Mesothelial cell of epicardium (in vitro differentiated cells): ENCODE data around the gene FGF19. TPM values are rescaled to one million over a fixed set of nuclear protein-coding genes. Genes with fewer than 3 reads are reported as not detected.
A peak's percentile ranks its signal among the peaks of the same experiment; 100 is the strongest.
"Not testable (repeated sequence)": the region's sequence is repeated elsewhere in the genome, so short reads cannot be mapped to it uniquely, and the experiment has no call there.

Experiments
- DNase-seq, 2 experiments: peaks; one replicate each; pipeline ENCODE4 v3.0.0; 2021; ENCODE audit warnings: low spot score in 2 of 2; ENCODE audit not compliant: unreplicated experiment in 2 of 2
- H3K27ac Mint-ChIP-seq: 2 replicates; pipeline ENCODE4 v1.8.0; 2021; ENCODE audit warnings: mixed read lengths
- H3K27me3 Mint-ChIP-seq: 2 replicates; pipeline ENCODE4 v1.8.0; 2021; ENCODE audit warnings: low read depth, mixed read lengths
- H3K36me3 Mint-ChIP-seq: 2 replicates; pipeline ENCODE4 v1.8.0; 2021; ENCODE audit warnings: mixed read lengths
- H3K4me1 Mint-ChIP-seq: 2 replicates; pipeline ENCODE4 v1.8.0; 2021; ENCODE audit warnings: mixed read lengths
- H3K4me3 Mint-ChIP-seq: 2 replicates; pipeline ENCODE4 v1.8.0; 2021; ENCODE audit warnings: mild to moderate bottlenecking, moderate library complexity, mixed read lengths
- H3K9me3 Mint-ChIP-seq: 2 replicates; pipeline ENCODE4 v1.8.0; 2021; ENCODE audit warnings: mixed read lengths
- total RNA-seq: library from RNA; stranded (reverse); gene quantifications from 3 replicates; pipeline ENCODE4 v1.2.1, GENCODE V29; 2021
- TF ChIP-seq, protein P1 (sequence below): fragments of 200-600 bp; sonication (generic); IDR thresholded peaks from one replicate; pipeline ENCODE4 v1.5.0; 2021; ENCODE audit warnings: antibody characterized with exemption; ENCODE audit not compliant: unreplicated experiment

FGF19 gene
- total RNA-seq, 1 donor from 2014 or later = not detected

DNA sequence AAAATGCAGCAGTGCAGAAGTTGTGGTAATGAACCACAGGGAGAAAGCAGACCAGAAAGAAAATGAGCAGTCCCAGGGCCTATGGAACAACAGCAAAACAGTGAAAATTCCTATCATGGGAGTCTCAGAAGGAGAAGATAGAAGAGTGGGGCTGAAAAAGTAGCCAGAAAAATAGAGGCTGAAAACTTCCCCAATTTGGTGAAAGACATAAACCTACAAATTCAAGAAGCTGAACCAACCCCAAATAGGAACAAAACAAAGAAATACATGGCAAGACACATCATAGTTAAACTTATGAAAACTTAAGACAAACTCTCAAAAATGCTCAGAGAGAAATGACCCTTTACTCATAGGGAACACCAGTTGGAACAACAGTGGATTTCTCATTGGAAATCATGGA is 11.4 kb downstream of the FGF19 start:
- DNase-seq = no peak
- TF ChIP-seq, protein P1, sequence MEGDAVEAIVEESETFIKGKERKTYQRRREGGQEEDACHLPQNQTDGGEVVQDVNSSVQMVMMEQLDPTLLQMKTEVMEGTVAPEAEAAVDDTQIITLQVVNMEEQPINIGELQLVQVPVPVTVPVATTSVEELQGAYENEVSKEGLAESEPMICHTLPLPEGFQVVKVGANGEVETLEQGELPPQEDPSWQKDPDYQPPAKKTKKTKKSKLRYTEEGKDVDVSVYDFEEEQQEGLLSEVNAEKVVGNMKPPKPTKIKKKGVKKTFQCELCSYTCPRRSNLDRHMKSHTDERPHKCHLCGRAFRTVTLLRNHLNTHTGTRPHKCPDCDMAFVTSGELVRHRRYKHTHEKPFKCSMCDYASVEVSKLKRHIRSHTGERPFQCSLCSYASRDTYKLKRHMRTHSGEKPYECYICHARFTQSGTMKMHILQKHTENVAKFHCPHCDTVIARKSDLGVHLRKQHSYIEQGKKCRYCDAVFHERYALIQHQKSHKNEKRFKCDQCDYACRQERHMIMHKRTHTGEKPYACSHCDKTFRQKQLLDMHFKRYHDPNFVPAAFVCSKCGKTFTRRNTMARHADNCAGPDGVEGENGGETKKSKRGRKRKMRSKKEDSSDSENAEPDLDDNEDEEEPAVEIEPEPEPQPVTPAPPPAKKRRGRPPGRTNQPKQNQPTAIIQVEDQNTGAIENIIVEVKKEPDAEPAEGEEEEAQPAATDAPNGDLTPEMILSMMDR = no peak
- H3K27me3 Mint-ChIP-seq = peaks cover 12% of the 10 kb centered on the region
- H3K4me3 Mint-ChIP-seq = no peak overlapping the region
- H3K36me3 Mint-ChIP-seq = peaks cover 3% of the 10 kb centered on the region
- H3K9me3 Mint-ChIP-seq = peaks cover 12% of the 10 kb centered on the region
- H3K27ac Mint-ChIP-seq = no peak overlapping the region
- peaks cover 5% of the 10 kb centered on the region for H3K4me1 Mint-ChIP-seq

DNA sequence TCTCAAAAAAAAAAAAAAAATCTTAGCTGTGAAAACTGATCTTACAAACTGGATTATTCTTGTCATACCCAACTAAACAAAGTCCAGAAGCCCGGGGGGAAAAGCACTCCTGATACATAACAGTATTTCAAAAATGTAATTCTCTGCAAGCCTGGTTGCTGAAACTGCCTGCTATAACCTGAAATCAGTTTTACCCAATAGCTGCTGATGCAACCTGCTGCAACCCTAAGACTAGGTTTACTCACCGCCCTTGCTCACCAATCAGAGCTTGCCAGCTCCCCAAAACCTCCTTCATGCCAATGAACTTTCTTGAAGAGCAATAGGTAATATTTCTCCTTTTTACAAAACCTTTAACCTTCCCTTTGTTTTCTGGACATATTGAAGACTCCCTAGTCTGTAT is 12.4 kb downstream of the FGF19 start:
- H3K27me3 Mint-ChIP-seq = peaks cover 8% of the 10 kb centered on the region
- no peak for DNase-seq
- peaks cover 3% of the 10 kb centered on the region for H3K4me1 Mint-ChIP-seq
- H3K4me3 Mint-ChIP-seq = no peak overlapping the region
- H3K9me3 Mint-ChIP-seq = peaks cover 12% of the 10 kb centered on the region
- no peak overlapping the region for H3K27ac Mint-ChIP-seq
- TF ChIP-seq, protein P1 = no peak
- peaks cover 3% of the 10 kb centered on the region for H3K36me3 Mint-ChIP-seq

DNA sequence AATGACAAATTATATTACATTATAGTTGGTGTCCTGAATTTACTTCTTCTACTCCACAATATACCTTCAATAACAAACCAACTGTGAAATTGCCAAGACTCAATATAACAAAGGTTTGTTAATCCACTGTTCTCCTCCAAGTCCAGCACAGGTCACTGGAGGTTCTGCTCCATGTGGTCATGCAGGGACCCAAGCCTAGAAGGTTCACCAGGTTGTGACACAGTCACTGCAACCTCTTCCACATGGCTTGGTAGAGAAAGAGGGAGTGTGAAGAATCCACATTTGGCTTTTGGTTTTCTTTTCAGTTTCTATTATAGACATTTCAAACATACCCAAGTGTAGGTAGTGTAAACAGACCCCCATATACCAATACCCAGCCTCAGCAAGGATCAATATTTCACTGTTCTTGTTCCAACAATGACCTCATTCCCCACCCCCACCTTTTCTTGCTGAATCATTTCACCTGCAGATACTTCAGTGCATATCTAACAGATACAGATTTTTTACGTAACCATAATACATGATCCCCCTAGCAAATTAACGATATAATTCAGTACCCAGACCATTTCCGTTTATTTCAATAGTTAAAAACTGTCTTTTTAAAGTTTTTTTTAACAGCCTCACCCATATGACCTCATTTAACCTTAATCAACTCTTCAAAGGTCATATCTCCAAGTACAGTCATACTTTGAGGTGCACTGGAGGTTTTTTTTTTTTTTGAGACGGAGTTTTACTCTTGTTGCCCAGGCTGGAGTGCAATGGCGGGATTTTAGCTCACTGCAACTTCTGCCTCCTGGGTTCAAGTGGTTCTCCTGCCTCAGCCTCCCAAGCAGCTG is 14.1 kb downstream of the FGF19 start:
- H3K27me3 Mint-ChIP-seq = peaks cover 5% of the 10 kb centered on the region
- no peak overlapping the region for H3K27ac Mint-ChIP-seq
- no peak overlapping the region for H3K4me3 Mint-ChIP-seq
- H3K4me1 Mint-ChIP-seq = peaks cover 6% of the 10 kb centered on the region
- no peak for DNase-seq
- H3K36me3 Mint-ChIP-seq = peaks cover 3% of the 10 kb centered on the region
- TF ChIP-seq, protein P1 = no peak
- peaks cover 12% of the 10 kb centered on the region for H3K9me3 Mint-ChIP-seq

DNA sequence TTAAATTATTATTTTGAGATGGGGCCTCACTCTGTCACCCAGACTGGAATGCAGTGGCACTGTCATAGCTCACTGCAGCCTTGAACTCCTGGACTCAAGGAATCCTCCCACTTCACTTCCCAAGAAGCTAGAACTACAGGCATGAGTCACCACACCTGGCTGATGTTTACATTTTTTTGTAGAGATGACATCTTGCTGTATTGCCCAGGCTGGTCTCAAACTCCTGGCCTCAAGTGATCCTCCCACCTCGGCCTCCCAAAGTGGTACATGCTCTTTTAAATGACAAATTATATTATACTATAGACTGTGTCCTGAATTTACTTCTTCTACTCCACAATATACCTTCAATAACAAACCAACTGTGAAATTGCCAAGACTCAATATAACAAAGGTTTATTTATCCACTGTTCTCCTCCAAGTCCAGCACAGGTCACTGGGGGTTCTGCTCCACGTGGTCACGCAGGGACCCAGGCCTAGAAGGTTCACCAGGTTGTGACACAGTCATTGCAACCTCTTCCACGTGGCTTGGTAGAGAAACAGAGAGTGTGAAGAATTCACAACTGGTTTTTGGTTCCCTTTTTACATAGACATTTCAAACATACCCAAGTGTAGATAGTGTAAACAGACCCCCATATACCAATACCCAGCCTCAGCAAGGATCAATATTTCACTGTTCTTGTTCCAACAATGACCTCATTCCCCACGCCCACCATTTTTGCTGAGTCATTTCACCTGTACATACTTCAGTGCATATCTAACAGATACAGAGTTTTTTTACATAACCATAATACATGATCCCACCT is 15.7 kb downstream of the FGF19 start:
- not testable (repeated sequence) for H3K27ac Mint-ChIP-seq, DNase-seq, H3K36me3 Mint-ChIP-seq, H3K4me3 Mint-ChIP-seq, H3K27me3 Mint-ChIP-seq, H3K4me1 Mint-ChIP-seq
- H3K9me3 Mint-ChIP-seq = peaks cover 12% of the 10 kb centered on the region

DNA sequence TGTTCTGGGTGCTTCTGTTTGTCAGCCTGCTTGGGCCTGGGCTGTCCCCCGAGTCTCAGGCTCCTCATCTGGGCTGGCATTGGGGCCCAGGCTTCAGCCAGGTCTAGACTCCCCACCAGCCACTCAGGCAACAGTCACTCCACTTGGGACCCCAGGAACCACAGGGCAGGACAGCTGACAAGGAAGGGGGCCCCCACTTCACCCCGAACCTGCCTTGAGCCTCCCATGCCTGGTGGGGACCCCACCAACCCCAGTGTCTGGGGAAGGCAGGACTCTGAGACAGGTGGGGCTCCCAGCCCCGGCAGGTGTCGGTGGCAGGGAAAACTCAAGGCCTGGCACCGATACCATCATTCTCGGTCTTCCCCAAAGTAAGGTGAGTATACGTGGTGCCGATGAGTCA is 17.0 kb downstream of the FGF19 start:
- Mint-ChIP-seq H3K9me3 (peaks cover 3% of the 10 kb centered on the region), H3K27me3 (peaks cover 3% of the 10 kb centered on the region), H3K27ac (no peak overlapping the region), H3K4me1 (peaks cover 6% of the 10 kb centered on the region), H3K4me3 (no peak overlapping the region), H3K36me3 (no peaks in the 10 kb centered on the region)
- DNase-seq = no peak
- TF ChIP-seq, protein P1 = no peak

DNA sequence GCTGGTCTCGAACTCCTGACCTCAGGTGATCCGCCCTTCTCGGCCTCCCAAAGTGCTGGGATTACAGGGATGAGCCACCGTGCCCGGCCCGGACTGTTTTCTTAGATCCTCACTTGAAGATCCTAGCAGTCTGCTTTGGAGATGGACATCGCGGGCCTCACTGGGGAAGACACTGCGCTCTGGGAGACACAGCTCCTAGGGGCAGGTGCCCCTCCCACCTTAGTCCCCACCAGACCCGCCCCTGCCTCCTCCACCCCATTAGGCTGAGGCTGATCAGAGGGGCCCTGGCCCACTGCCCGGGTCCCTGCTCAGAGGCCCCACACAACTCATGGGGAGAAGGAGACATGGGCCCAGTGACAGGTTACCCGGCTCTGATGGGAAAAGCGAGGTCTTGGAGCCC is 17.4 kb downstream of the FGF19 start:
- TF ChIP-seq, protein P1 = no peak
- Mint-ChIP-seq H3K27me3 (peaks cover 3% of the 10 kb centered on the region), H3K36me3 (no peaks in the 10 kb centered on the region), H3K9me3 (no peaks in the 10 kb centered on the region), H3K27ac (no peak overlapping the region), H3K4me1 (peaks cover 6% of the 10 kb centered on the region), H3K4me3 (peak overlapping the region; percentile 36)
- no peak for DNase-seq
